HG02798 (cell line): ENCODE data around the gene RXFP2.

Source experiments
- ATAC-seq: cut with Tn5 transposase; IDR thresholded peaks from one replicate; pipeline ENCODE4 v1.9.1; 2021; ENCODE audit warnings: mild to moderate bottlenecking; ENCODE audit not compliant: unreplicated experiment, poor library complexity

Gene RXFP2

GRCh38 chr13:31818236-31818635 lies 78.9 kb downstream of the RXFP2 start:
- ATAC-seq: no peak

GRCh38 chr13:31824705-31825517 lies 85.6 kb downstream of the RXFP2 start:
- no peak for ATAC-seq

- no peak for ATAC-seq
These were observed 87.2 kb downstream of the RXFP2 start for GRCh38 chr13:31826521-31826920.

GRCh38 chr13:31827707-31828106 lies 88.4 kb downstream of the RXFP2 start:
- ATAC-seq: no peak

- no peak for ATAC-seq
These were observed 96.6 kb downstream of the RXFP2 start for GRCh38 chr13:31835932-31836331.

- no peak for ATAC-seq
These were observed 103.7 kb downstream of the RXFP2 start for GRCh38 chr13:31843044-31843443.

- peak; percentile 99 for ATAC-seq
These were observed 107.0 kb downstream of the RXFP2 start for GRCh38 chr13:31846182-31846938.

- no peak for ATAC-seq
These were observed 107.8 kb downstream of the RXFP2 start for GRCh38 chr13:31846961-31847752.

- no peak for ATAC-seq
These were observed 109.3 kb downstream of the RXFP2 start for GRCh38 chr13:31848621-31849020.

- ATAC-seq: no peak
These were observed 109.9 kb downstream of the RXFP2 start for GRCh38 chr13:31849206-31849605.

GRCh38 chr13:31850041-31850555 lies 110.8 kb downstream of the RXFP2 start:
- no peak for ATAC-seq

GRCh38 chr13:31851216-31851615 lies 111.9 kb downstream of the RXFP2 start:
- ATAC-seq: no peak
